Fibroblast of pulmonary artery (primary cell): ENCODE results near the gene PLEKHM2.

ENCODE experiments used
- DNase-seq: peaks from one replicate; pipeline ENCODE4 v3.0.0-alpha.2; 2010; ENCODE audit warnings: low read depth
- H3K4me3 ChIP-seq: replicated peaks from 2 replicates; pipeline ENCODE4 v1.5.1; 2011; ENCODE audit warnings: low read depth, mild to moderate bottlenecking, control low read depth, low read length, moderate library complexity
- TF ChIP-seq, protein P1 (sequence below): IDR thresholded peaks from 2 replicates; pipeline ENCODE4 v1.5.1; 2011; ENCODE audit warnings: mild to moderate bottlenecking, control low read depth, low read length, inconsistent platforms; ENCODE audit errors: missing control alignments

PLEKHM2 gene

DNA sequence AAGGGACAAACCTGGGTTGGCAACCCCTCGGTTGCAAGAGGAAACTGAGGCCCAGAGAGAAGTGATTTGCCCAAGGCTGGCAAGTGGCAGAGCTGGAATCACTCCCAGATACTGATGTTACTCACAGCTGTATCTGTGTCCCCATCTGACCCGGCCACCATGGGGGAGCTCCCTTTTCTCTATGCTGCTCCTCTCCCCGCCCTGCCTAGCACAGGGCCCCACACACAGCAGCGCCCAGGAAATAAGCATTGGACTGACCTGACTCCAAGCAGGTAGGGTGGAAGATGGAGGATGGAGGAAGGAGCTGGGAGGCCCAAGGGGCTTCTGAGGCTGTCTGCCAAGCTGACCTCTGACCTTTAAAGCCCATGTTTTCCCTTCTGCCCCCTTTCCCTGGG is 71.5 kb downstream of the PLEKHM2 start:
- H3K4me3 ChIP-seq = no peak overlapping the region
- TF ChIP-seq, protein P1, sequence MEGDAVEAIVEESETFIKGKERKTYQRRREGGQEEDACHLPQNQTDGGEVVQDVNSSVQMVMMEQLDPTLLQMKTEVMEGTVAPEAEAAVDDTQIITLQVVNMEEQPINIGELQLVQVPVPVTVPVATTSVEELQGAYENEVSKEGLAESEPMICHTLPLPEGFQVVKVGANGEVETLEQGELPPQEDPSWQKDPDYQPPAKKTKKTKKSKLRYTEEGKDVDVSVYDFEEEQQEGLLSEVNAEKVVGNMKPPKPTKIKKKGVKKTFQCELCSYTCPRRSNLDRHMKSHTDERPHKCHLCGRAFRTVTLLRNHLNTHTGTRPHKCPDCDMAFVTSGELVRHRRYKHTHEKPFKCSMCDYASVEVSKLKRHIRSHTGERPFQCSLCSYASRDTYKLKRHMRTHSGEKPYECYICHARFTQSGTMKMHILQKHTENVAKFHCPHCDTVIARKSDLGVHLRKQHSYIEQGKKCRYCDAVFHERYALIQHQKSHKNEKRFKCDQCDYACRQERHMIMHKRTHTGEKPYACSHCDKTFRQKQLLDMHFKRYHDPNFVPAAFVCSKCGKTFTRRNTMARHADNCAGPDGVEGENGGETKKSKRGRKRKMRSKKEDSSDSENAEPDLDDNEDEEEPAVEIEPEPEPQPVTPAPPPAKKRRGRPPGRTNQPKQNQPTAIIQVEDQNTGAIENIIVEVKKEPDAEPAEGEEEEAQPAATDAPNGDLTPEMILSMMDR = no peak
- DNase-seq = no peak

DNA sequence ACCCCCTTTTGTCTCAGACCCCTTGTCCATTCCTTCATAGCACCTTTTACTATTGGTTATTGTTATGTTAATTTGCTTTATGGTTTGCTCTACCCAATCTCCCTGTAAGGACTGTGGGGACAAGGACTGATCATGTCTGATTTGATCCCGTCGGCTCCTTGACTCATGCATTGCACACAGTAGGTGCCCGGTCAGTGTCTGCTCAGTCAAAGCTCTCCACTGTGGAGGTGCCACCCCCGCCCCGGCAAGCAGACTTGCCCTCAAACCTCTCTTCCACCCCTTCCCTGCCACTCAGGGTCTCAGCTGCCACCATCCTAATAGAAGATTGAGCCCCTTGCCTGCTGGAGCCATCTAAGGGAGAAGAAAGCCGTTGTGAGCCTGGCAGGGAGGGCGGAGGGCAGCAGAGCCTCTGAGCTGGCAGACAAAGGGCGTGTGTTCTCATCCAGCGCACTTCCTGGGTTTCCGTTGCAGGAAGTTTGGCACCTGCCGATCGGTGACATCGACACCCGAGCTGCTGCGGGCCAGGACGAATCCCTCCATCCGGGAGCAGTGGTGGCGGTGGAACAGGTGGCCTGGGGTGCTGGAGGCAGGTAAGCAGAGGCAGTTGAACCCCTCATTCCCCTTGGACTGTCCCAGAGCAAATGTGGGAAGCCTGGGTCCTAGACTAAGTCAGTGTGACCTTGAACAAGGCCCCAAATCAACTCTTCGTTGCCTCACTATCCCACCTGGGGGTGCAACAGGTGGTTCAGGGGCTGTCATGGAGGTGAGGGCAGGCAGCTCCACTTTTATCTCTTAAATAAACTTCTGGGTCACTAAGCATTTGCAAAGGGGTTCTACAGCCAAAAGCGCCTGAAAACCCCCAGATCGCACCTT is 72.3 kb downstream of the PLEKHM2 start:
- no peak overlapping the region for H3K4me3 ChIP-seq
- TF ChIP-seq, protein P1 = no peak
- DNase-seq = no peak

DNA sequence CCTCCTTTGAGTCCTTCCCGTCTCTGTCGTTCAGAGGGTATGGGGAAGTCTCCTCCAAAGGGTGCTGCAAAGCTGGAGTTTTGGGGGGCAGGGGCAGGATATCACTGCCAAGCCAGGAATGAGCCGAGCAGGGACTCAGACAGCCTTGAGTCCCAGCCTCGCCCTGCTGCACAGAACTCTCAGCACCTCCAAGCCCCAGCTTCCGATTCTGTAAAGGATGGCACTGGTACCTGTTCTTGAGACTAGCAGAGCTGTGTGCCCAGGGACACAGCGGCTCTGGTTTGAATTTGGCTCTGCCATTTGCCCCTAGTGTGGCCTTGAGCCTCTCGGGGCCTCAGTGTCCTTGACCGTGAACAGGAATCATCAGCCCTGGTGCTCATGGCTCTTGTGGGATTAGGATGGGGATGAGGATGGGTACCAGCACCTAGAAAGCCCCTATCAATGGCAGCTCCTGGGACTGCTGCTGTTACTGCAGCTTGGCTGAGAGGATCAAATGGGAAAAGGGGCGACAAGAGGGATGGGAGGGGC is 73.0 kb downstream of the PLEKHM2 start:
- DNase-seq = no peak
- H3K4me3 ChIP-seq = no peak overlapping the region
- TF ChIP-seq, protein P1 = no peak

DNA sequence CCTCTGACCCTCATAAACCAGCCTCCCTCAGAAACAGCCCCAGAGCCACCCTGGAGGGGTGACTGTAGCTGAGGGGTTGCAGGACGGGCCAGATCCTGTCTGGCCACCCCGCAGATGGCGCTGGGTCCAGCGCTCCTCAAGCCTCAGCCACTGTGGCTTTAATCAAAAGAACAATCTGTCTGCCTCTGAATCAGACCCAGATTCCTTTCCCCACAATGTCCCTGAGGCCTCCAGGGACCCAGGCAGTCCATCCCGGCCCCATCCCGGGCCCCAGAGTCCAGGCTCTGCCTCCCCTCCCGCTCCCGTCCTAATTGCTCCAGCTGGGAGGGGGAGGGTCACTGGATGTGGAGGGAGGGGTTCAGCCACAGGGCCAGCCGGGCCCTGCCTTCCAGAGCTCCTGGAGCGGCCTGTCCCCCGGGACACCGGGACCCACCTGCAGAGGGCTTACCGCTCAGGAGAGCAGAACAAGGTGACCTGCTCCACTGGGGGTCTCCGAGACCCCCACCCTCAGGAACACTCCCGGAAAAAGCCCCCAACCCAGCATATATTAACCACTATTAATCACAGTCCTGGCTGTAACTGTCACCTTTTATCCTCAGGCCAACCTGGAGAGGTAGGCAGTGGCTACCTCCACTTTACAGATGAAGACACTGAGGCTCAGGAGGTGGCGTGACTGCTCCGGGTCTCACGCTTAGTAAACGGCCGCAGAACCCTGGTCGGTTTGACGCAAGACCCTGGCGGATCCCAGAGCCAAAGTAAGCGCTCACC is 73.6 kb downstream of the PLEKHM2 start:
- DNase-seq = peak; percentile 45
- peak overlapping the region; percentile 72 for H3K4me3 ChIP-seq
- TF ChIP-seq, protein P1 = no peak

DNA sequence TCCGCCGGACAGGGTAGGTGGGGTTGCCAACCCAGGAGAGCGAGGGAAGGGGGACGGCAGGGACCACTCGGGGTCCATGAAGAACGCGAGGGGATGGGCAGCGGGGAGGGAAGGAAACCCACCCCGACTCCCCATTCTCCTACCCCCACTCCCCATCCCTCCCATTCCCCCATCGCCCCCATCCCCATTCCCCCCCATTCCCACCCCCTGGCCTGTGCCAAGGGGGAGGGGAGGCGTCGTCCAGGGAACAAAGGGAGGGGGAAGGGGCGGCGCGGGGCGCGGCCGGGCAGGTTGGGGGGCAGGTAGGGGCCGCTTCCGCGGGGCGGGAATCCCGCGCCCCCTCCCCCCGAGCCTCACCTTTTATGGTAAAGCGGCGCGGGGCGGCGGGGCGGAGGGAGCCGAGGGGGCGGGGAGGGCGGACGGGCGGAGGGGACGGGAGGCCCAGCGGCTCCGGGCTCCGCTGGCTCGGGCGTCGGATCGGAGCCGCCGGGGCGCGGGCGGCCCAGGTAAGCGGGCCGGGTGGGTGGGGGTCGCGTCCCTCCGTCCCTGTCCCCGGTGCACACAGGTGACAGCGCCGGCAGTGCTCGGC is 74.3 kb downstream of the PLEKHM2 start, which contains the start of gene FBLIM1:
Gene FBLIM1 (plus strand): TSS at position 453 of the 589 bp plus-strand sequence. CDS start 6,189 bp downstream, outside the sequence.
- H3K4me3 ChIP-seq = peak within 1 kb of the TSS; percentile 72
- TF ChIP-seq, protein P1 = no peak
- DNase-seq = peak; percentile 33

DNA sequence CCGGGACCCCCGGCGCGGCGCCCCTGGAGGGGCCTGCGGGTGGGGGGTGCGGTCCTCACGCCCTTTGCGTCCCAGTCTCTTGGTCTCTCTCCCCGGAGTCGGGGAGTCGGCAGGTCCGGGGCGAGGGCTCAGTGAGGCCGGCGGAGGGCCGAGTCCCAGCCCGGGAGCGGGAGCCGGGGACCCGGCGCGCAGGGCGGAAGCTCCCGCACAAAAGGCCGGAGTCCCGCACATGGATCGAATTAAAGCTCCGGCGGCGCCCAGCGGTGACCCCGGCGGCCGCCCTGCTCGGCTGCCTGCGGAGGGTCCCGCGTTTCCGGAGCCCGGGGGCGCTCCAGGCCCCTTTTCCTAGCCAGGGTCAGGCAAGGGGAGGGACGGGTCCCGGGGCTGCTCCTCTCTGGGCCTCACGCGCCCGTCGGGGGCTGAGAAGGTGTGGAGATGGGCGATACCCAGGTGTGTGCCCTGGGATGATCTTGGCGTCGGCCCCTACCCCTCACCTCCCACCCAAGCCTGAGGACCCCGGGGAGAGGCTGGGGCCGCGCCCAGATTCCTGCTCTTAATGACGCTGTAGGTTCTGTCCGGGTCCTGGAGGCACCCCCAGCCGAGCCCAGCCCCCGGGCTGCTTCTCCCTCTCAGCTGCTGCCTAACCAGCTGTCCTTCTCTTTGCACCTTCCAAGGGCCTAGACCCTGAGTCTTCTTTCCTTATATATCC is 75.0 kb downstream of the PLEKHM2 start:
- TF ChIP-seq, protein P1 = no peak
- no peak for DNase-seq
- peak overlapping the region; percentile 72 for H3K4me3 ChIP-seq
